ENCODE results near the gene CDC27.

GRCh38 chr17:47201166-47201565 lies 12.1 kb upstream of the CDC27 start:
- TF ChIP-seq, protein P1, sequence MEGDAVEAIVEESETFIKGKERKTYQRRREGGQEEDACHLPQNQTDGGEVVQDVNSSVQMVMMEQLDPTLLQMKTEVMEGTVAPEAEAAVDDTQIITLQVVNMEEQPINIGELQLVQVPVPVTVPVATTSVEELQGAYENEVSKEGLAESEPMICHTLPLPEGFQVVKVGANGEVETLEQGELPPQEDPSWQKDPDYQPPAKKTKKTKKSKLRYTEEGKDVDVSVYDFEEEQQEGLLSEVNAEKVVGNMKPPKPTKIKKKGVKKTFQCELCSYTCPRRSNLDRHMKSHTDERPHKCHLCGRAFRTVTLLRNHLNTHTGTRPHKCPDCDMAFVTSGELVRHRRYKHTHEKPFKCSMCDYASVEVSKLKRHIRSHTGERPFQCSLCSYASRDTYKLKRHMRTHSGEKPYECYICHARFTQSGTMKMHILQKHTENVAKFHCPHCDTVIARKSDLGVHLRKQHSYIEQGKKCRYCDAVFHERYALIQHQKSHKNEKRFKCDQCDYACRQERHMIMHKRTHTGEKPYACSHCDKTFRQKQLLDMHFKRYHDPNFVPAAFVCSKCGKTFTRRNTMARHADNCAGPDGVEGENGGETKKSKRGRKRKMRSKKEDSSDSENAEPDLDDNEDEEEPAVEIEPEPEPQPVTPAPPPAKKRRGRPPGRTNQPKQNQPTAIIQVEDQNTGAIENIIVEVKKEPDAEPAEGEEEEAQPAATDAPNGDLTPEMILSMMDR (IDR thresholded peaks at IDR 0.05), result no peak
- TF ChIP-seq POLR2A (IDR thresholded peaks at IDR 0.05) (no peak), POLR2AphosphoS5 (IDR thresholded peaks at IDR 0.05) (no peak)

All from breast epithelium (tissue), 3 donors.